ENCODE data around the gene SMAD7. TPM values are rescaled to one million over a fixed set of nuclear protein-coding genes. Genes with fewer than 3 reads are reported as not detected.
A peak's percentile ranks its signal among the peaks of the same experiment; 100 is the strongest.

The SMAD7 gene
- total and polyA plus RNA-seq, 8 donors: 4.2 to 22.4 (median 6.8) TPM

DNA sequence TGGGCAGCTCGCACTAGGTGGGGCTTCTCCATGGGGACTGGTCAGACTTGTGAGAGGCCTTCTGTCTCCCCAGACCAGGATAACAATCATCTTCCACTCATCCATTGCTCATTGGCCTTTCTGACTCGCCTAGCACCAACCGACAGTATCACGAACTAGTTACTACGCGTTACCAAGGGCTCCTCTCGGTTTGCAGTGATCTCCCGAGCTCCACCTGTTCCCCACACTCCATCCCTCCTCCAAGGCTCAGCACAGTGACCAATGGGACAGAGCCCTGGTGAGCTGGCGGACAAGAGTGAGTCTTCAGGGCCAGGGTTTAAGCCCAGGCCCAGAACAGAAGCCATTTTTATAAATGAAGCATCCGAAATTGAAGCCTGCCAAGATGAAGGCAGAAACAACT lies 42.8 kb upstream of the SMAD7 start:
- Histone ChIP-seq H3K9me3 (no peaks in the 10 kb centered on the region), H3K4me3 (no peak overlapping the region), H3K27ac (no peak overlapping the region), H3K27me3 (no peaks in the 10 kb centered on the region), H3K36me3 (no peaks in the 10 kb centered on the region), H3K4me1 (peaks cover 0 to 4% (median 0%) of the 10 kb centered on the region in 3 donors)
- WGBS, 2 donors: 83 to 89% methylated on average over 10 of the region's 10 CpGs
- intact Hi-C loops (cut with DNase I): no loop called here
- DNase-seq (no peak), FAIRE-seq (no peak), ATAC-seq (no peak)
- TF ChIP-seq CTCF (IDR thresholded peaks at IDR 0.05): no peak

- ATAC-seq: peak in 3 of 4 donors; percentile 24 to 73 (median 59)
- no peak for FAIRE-seq
- intact Hi-C loops (cut with DNase I): no loop called here
- DNase-seq: no peak
- 85% methylated on average over 12 of the region's 12 CpGs for WGBS, 2 donors
- Histone ChIP-seq H3K27ac (no peak overlapping the region), H3K9me3 (no peaks in the 10 kb centered on the region), H3K36me3 (no peaks in the 10 kb centered on the region), H3K4me3 (no peak overlapping the region), H3K4me1 (peaks cover 0 to 4% (median 0%) of the 10 kb centered on the region in 3 donors), H3K27me3 (no peaks in the 10 kb centered on the region)
- TF ChIP-seq CTCF (IDR thresholded peaks at IDR 0.05): no peak
These were observed 42.2 kb upstream of the SMAD7 start for GRCh38 chr18:48992791-48993555.

GRCh38 chr18:48992133-48992532 lies 41.4 kb upstream of the SMAD7 start:
- ATAC-seq (peak in 1 of 4 donors; percentile 10), FAIRE-seq (no peak), DNase-seq (no peak)
- H3K27me3 ChIP-seq: no peaks in the 10 kb centered on the region
- H3K27ac ChIP-seq: no peak overlapping the region
- H3K4me1 ChIP-seq: peaks cover 0 to 4% (median 0%) of the 10 kb centered on the region in 3 donors
- H3K9me3 ChIP-seq: no peaks in the 10 kb centered on the region
- no peak overlapping the region for H3K4me3 ChIP-seq
- TF ChIP-seq CTCF (IDR thresholded peaks at IDR 0.05): no peak
- WGBS, 2 donors: 89 to 95% methylated on average over 8 of the region's 8 CpGs
- intact Hi-C loops (cut with DNase I): no loop called here
- H3K36me3 ChIP-seq: no peaks in the 10 kb centered on the region

DNA sequence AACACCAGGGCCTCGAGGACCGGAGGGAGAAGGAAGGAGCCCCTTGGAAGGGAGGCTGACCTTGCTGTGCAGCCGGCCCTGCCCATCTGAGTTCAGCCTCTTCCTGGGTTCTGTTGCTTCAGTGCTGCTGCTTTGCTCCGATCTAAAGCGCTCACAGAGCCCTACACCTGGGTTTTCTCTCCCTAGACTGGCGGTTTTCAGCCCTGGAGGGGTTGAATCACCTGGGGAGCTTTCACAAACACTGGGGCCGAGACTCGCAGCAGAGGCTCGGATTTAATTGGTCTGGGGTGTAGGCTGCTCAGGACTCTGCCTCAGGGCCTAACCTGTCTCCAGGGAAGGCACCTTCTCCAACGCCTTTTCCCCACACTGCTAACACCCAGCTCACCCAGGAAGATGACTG lies 40.9 kb upstream of the SMAD7 start:
- 89 to 91% methylated on average over 10 of the region's 10 CpGs for WGBS, 2 donors
- intact Hi-C loops (cut with DNase I): no loop called here
- FAIRE-seq (no peak), DNase-seq (no peak), ATAC-seq (no peak)
- no peak for TF ChIP-seq CTCF (IDR thresholded peaks at IDR 0.05)
- Histone ChIP-seq H3K27ac (no peak overlapping the region), H3K36me3 (no peaks in the 10 kb centered on the region), H3K4me1 (peaks cover 0 to 4% (median 0%) of the 10 kb centered on the region in 3 donors), H3K4me3 (no peak overlapping the region), H3K27me3 (no peaks in the 10 kb centered on the region), H3K9me3 (no peaks in the 10 kb centered on the region)

DNA sequence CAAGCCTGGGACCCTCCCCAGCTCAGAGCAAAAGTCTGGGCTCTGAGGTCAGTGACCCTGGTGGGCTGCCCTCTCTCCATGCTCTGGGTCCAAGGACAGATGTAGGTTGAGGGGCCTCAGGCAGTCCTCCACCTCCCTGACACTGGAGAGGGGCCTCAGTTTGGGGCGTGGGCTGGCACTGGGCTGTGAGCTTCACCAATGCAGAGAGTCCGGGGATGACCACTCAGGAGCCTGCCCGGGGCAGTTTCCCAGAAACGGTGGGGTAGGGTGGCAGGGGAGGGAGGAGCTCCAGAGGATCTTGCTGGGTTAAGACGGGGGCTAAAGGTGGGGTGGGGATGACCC lies 40.5 kb upstream of the SMAD7 start:
- DNase-seq (no peak), FAIRE-seq (no peak)

More for the DNA sequence above, 40.5 kb upstream of the SMAD7 start:
- no peak overlapping the region for H3K4me3 ChIP-seq
- intact Hi-C loops (cut with DNase I): no loop called here
- H3K36me3 ChIP-seq: no peaks in the 10 kb centered on the region
- no peak for ATAC-seq
- peaks cover 0 to 4% (median 0%) of the 10 kb centered on the region in 3 donors for H3K4me1 ChIP-seq
- WGBS, 2 donors: 72 to 77% methylated on average over 5 of the region's 5 CpGs
- TF ChIP-seq CTCF (IDR thresholded peaks at IDR 0.05): no peak
- no peaks in the 10 kb centered on the region for H3K27me3 ChIP-seq
- no peaks in the 10 kb centered on the region for H3K9me3 ChIP-seq
- no peak overlapping the region for H3K27ac ChIP-seq
